Gastroesophageal sphincter (tissue), 3 donors: ENCODE results near the gene SPDYC.

ENCODE experiments used
- CTCF ChIP-seq, 4 experiments: fragments of 200-600 bp in 2 of 4; fragments of 450-650 bp in 2 of 4; sonication (generic) in 1 of 4; IDR thresholded peaks; one replicate each; pipeline ENCODE4 v1.5.1; 2017 to 2019; ENCODE audit warnings: antibody characterized with exemption in 4 of 4, mild to moderate bottlenecking in 2 of 4, moderate library complexity in 2 of 4
- POLR2A ChIP-seq, 2 donors: fragments of 450-650 bp; IDR thresholded peaks; one replicate each; pipeline ENCODE4 v1.6.1; 2017; ENCODE audit warnings: antibody characterized with exemption in 2 of 2, mild to moderate bottlenecking in 2 of 2, moderate library complexity in 1 of 2
- POLR2AphosphoS5 ChIP-seq: sonication (generic); formaldehyde crosslinking; IDR thresholded peaks from one replicate; pipeline ENCODE4 v1.6.1; 2017; ENCODE audit warnings: antibody characterized with exemption

DNA sequence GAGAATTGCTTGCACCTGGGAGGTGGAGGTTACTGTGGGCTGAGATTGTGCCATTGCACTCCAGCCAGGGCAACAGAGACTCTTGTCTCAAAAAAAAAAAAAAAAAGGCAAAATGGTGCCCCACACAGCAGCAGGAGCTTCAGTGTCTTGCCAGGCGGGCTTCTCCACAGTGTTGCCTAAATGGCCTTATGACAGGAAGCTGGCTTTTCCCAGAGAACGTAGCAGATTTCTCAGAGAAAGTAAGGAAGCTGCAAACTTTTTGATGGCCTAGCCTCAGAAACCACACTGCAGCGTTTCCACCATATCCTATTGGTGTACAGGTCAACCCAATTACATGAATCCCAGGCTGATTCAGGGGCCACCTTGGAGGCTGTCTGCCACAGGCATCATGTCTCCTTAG is 12.7 kb upstream of the SPDYC start:
- TF ChIP-seq CTCF (IDR thresholded peaks at IDR 0.05), result no peak
- no peak for TF ChIP-seq POLR2AphosphoS5
- TF ChIP-seq POLR2A (IDR thresholded peaks at IDR 0.05), result no peak
